ENCODE measurements around the gene JADE2.

- TF ChIP-seq POLR2A (IDR thresholded peaks at IDR 0.05), result no peak
- TF ChIP-seq CTCF (IDR thresholded peaks at IDR 0.05), result no peak
Observed at GRCh38 chr5:134625559-134625958, 100.1 kb downstream of the JADE2 start.
